Cardiac muscle cell (in vitro differentiated cells and primary cell): ENCODE results near the gene PRPF6. TPM values are rescaled to one million over a fixed set of nuclear protein-coding genes. Genes with fewer than 3 reads are reported as not detected.

Experiments
- DNase-seq, 2 donors: peaks; one replicate each; pipeline versions ENCODE4 v3.0.0 to v3.0.0-alpha.2; 2010 to 2017; ENCODE audit warnings: low read depth in 1 of 2, low spot score in 1 of 2
- H3K27ac ChIP-seq: fragments of 200-600 bp; sonication (generic); 2 replicates; pipeline ENCODE4 v1.5.1; 2016
- H3K27me3 ChIP-seq: fragments of 200-600 bp; sonication (generic); 2 replicates; pipeline ENCODE4 v1.6.0; 2016; ENCODE audit warnings: control low read depth
- H3K36me3 ChIP-seq: fragments of 200-600 bp; sonication (generic); 2 replicates; pipeline ENCODE4 v1.5.1; 2016; ENCODE audit warnings: control low read depth
- H3K4me1 ChIP-seq: fragments of 200-600 bp; sonication (generic); 2 replicates; pipeline ENCODE4 v1.8.1; 2017; ENCODE audit warnings: low read depth, mild to moderate bottlenecking, mixed run types
- H3K4me3 ChIP-seq: fragments of 200-600 bp; sonication (generic); 2 replicates; pipeline ENCODE4 v1.5.1; 2016; ENCODE audit warnings: mild to moderate bottlenecking
- H3K9me3 ChIP-seq: fragments of 200-600 bp; sonication (generic); 2 replicates; pipeline ENCODE4 v1.5.1; 2017; ENCODE audit warnings: low read depth, mild to moderate bottlenecking, control low read depth
- polyA plus RNA-seq: library from polyadenylated mRNA; unstranded; fragments of >200 nt; fragmentation: Nextera tagmentation; extraction: Ambion mirVana; gene quantifications from 2 replicates; pipeline ENCODE4 v1.2.1, GENCODE V29; 2016
- total RNA-seq: library from RNA; depleted of rRNA; stranded (reverse); fragments of >200 nt; gene quantifications from 2 replicates; pipeline ENCODE4 v1.2.3, GENCODE V29; 2016
- TF ChIP-seq, protein P1 (sequence below): IDR thresholded peaks from 2 replicates; pipeline ENCODE4 v1.5.1; 2012; ENCODE audit warnings: low read depth, mild to moderate bottlenecking, low read length

Gene PRPF6, protein sequence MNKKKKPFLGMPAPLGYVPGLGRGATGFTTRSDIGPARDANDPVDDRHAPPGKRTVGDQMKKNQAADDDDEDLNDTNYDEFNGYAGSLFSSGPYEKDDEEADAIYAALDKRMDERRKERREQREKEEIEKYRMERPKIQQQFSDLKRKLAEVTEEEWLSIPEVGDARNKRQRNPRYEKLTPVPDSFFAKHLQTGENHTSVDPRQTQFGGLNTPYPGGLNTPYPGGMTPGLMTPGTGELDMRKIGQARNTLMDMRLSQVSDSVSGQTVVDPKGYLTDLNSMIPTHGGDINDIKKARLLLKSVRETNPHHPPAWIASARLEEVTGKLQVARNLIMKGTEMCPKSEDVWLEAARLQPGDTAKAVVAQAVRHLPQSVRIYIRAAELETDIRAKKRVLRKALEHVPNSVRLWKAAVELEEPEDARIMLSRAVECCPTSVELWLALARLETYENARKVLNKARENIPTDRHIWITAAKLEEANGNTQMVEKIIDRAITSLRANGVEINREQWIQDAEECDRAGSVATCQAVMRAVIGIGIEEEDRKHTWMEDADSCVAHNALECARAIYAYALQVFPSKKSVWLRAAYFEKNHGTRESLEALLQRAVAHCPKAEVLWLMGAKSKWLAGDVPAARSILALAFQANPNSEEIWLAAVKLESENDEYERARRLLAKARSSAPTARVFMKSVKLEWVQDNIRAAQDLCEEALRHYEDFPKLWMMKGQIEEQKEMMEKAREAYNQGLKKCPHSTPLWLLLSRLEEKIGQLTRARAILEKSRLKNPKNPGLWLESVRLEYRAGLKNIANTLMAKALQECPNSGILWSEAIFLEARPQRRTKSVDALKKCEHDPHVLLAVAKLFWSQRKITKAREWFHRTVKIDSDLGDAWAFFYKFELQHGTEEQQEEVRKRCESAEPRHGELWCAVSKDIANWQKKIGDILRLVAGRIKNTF
- total RNA-seq (62.6 and 67.6 TPM in 2 replicates), polyA plus RNA-seq (73.5 and 78.7 TPM in 2 replicates)

DNA sequence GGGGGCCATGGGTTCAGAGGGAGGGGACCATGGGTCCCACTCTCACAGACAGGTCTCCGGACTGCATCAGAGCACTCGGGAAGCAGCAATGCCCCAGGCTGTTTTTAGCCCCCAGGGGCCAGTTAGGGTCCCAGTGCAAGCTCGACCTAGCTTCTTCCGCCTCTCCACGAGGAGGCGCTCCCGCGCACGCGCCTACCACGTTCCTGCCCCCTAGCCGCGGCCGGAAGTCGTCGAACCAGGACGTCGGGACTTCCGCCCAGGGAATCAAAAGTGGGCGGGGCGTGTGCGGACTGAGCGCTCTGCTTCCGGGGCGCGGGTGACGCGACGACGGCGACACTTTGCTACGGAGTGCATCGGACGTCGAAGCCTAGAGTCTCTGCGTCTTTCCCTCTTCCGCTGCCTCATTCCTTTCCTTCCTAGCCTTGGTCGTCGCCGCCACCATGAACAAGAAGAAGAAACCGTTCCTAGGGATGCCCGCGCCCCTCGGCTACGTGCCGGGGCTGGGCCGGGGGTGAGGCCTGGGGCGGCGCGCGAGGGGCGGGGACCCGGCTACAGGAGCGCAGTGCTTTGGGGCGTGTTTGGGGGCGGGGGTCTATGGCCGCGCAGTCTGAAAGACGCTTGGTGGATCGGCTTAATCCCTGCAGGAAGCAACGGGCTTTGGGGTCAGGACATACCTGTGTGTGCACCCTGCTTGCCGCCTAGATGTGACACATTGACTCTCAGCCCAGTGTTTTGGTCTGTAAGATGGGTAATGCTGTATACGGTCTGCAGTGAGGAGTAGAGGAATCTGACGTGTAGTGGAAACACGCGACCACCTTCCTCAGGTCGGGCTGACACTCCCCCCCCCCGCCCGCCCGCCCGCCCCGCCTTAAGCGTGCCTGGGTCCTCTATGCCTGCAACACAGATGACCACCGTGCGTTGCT, at the start of gene PRPF6:
Gene PRPF6, plus strand, starts transcription at position 327 of the 923 bp plus-strand sequence. Its CDS starts 114 bp downstream, at position 441.
- peak; percentile 97 to 99 for DNase-seq
- Histone ChIP-seq H3K27me3 (no peaks in the 10 kb centered on the region), H3K4me3 (peak within 1 kb of the TSS; percentile 75), H3K4me1 (peaks cover 8% of the 10 kb centered on the region), H3K9me3 (no peaks in the 10 kb centered on the region), H3K27ac (peak within 1 kb of the TSS; percentile 91), H3K36me3 (peaks cover 17% of the 10 kb centered on the region)
- TF ChIP-seq, protein P1, sequence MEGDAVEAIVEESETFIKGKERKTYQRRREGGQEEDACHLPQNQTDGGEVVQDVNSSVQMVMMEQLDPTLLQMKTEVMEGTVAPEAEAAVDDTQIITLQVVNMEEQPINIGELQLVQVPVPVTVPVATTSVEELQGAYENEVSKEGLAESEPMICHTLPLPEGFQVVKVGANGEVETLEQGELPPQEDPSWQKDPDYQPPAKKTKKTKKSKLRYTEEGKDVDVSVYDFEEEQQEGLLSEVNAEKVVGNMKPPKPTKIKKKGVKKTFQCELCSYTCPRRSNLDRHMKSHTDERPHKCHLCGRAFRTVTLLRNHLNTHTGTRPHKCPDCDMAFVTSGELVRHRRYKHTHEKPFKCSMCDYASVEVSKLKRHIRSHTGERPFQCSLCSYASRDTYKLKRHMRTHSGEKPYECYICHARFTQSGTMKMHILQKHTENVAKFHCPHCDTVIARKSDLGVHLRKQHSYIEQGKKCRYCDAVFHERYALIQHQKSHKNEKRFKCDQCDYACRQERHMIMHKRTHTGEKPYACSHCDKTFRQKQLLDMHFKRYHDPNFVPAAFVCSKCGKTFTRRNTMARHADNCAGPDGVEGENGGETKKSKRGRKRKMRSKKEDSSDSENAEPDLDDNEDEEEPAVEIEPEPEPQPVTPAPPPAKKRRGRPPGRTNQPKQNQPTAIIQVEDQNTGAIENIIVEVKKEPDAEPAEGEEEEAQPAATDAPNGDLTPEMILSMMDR: peak; percentile 94

DNA sequence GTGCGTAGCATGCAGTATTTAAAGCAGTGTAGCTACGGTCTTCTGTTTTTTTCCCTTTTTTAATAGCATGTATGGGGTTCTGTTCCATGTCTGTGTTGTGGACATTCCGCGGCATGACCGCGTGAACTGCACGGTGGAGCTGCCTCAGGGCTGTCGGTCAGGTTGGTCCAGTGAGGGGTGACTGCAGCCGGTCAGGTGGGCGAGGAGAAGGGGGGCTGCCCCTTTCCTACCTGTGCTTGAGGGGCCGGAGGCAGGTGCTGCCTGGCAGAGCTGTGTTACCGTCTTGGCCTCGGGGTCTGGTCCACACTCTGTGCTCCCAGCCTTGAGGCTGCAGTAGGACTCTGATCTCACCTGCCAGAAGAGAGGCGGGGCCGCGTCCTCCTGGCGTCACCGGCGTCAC, 49.2 kb upstream of the PRPF6 start:
- peaks cover 30% of the 10 kb centered on the region for H3K36me3 ChIP-seq
- DNase-seq: no peak

DNA sequence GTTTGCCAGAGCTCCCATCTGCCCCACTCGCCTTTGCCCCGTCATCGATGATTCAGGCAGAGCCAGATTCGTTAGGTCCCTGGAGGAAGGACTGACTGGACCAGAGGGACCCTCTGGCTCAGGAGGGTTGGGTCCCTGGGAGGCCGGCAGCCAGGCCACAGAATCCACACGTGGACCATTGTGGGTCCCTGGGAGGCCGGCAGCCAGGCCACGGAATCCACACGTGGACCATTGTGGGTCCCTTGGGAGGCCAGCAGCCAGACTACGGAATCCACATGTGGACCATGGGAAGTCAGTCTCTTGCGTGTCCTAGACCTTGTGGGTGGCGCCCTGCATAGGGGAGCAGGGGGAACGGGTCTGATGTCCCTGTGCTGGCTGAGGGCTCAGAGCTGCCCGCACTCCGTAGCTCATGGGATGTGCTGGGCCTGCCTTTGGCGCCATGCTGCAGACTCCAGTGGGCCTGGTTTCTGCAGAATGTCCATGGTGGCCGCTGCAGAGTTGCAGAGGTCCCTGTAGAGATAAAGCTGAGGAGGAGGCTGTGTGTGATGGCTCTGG, 48.2 kb upstream of the PRPF6 start:
- DNase-seq: no peak
- Histone ChIP-seq H3K27me3 (no peaks in the 10 kb centered on the region), H3K9me3 (no peaks in the 10 kb centered on the region), H3K4me1 (no peaks in the 10 kb centered on the region), H3K27ac (no peak overlapping the region), H3K36me3 (peaks cover 27% of the 10 kb centered on the region), H3K4me3 (no peak overlapping the region)
- TF ChIP-seq, protein P1: no peak

More for the DNA sequence above, 49.2 kb upstream of the PRPF6 start:
- Histone ChIP-seq H3K27me3 (no peaks in the 10 kb centered on the region), H3K4me1 (no peaks in the 10 kb centered on the region), H3K27ac (no peak overlapping the region), H3K9me3 (no peaks in the 10 kb centered on the region), H3K4me3 (no peak overlapping the region)
- TF ChIP-seq, protein P1: no peak

DNA sequence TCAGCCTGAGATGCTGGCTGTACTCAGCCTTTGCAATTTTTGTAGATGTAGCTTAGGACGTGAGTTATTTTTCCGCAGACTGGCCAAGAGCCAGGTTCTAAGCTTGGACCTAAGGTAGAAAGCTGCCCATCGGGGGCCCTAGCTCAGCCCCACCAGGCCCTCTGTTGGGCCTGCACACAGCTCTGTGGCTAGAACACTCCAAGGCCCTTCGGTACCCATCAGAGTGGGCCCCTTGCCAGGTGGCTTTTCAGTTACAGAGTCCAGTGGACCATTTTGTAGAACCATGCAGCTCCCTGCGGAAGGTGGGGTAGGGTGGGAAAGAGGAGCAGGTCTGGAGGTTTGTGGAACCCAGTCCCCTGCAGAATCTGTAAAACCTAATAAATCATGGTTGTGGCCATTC, 47.3 kb upstream of the PRPF6 start:
- peaks cover 27% of the 10 kb centered on the region for H3K36me3 ChIP-seq
- no peaks in the 10 kb centered on the region for H3K4me1 ChIP-seq
- TF ChIP-seq, protein P1: no peak
- DNase-seq: no peak
- no peaks in the 10 kb centered on the region for H3K27me3 ChIP-seq
- no peak overlapping the region for H3K27ac ChIP-seq
- no peaks in the 10 kb centered on the region for H3K9me3 ChIP-seq
- no peak overlapping the region for H3K4me3 ChIP-seq
